ENCODE data around the gene SULT2B1. TPM values are rescaled to one million over a fixed set of nuclear protein-coding genes. Genes with fewer than 3 reads are reported as not detected.

The SULT2B1 gene
- total RNA-seq, 2 experiments from 2014 or later = not detected

DNA sequence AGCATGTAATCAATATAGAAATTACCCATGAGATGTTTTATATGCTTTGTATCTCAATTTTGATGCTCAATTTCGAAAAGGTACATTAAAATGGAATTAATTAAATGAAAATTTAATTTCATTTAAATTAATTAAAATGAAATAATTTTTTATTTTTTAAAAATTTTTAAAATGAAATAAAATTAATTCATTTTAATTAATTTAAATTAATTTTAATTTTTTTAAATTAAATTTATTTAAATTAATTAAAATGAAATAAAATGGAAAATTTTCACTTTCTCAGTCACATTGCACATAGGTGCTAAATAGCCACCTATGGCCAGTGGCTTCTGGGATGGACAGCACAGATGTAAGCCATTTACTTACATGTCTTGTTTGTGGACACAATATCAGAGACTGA lies 4.2 kb upstream of the SULT2B1 start:
- ChIA-PET POLR2A (no interaction called here), CTCF (no interaction called here)
- no peak overlapping the region for H3K4me3 Mint-ChIP-seq
- TF ChIP-seq, protein P1, sequence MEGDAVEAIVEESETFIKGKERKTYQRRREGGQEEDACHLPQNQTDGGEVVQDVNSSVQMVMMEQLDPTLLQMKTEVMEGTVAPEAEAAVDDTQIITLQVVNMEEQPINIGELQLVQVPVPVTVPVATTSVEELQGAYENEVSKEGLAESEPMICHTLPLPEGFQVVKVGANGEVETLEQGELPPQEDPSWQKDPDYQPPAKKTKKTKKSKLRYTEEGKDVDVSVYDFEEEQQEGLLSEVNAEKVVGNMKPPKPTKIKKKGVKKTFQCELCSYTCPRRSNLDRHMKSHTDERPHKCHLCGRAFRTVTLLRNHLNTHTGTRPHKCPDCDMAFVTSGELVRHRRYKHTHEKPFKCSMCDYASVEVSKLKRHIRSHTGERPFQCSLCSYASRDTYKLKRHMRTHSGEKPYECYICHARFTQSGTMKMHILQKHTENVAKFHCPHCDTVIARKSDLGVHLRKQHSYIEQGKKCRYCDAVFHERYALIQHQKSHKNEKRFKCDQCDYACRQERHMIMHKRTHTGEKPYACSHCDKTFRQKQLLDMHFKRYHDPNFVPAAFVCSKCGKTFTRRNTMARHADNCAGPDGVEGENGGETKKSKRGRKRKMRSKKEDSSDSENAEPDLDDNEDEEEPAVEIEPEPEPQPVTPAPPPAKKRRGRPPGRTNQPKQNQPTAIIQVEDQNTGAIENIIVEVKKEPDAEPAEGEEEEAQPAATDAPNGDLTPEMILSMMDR (IDR thresholded peaks at IDR 0.05) = no peak
- no peaks in the 10 kb centered on the region for H3K4me1 Mint-ChIP-seq (ENCODE audit: low read depth)
- no peaks in the 10 kb centered on the region for H3K4me1 ChIP-seq (ENCODE audit: insufficient read depth, low read length)
- peaks cover 6% of the 10 kb centered on the region for H3K27me3 Mint-ChIP-seq
- H3K27ac Mint-ChIP-seq = no peak overlapping the region
- no peaks in the 10 kb centered on the region for H3K36me3 ChIP-seq (ENCODE audit: insufficient read depth, low read length)
- H3K4me3 ChIP-seq (ENCODE audit: low read length) = no peak overlapping the region
- intact Hi-C loops (cut with DNase I, micrococcal nuclease) = no loop called here
- peaks cover 0 to 2% of the 10 kb centered on the region in 2 experiments for H3K27me3 ChIP-seq (ENCODE audit: control insufficient read depth in 1 of 2, insufficient read depth in 2 of 2, low read length in 2 of 2)
- no peaks in the 10 kb centered on the region for H3K36me3 Mint-ChIP-seq (ENCODE audit: low read depth)
- ATAC-seq (ENCODE audit: poor library complexity) = no peak
- H3K27ac ChIP-seq (ENCODE audit: low read depth in 1 of 2, low read length in 2 of 2) = no peak overlapping the region
- peaks cover 0 to 5% of the 10 kb centered on the region in 2 experiments for H3K9me3 ChIP-seq (ENCODE audit: control insufficient read depth in 1 of 2, insufficient read depth in 1 of 2, low read length in 2 of 2)
- no peak for DNase-seq
- H3K9me3 Mint-ChIP-seq = no peaks in the 10 kb centered on the region

DNA sequence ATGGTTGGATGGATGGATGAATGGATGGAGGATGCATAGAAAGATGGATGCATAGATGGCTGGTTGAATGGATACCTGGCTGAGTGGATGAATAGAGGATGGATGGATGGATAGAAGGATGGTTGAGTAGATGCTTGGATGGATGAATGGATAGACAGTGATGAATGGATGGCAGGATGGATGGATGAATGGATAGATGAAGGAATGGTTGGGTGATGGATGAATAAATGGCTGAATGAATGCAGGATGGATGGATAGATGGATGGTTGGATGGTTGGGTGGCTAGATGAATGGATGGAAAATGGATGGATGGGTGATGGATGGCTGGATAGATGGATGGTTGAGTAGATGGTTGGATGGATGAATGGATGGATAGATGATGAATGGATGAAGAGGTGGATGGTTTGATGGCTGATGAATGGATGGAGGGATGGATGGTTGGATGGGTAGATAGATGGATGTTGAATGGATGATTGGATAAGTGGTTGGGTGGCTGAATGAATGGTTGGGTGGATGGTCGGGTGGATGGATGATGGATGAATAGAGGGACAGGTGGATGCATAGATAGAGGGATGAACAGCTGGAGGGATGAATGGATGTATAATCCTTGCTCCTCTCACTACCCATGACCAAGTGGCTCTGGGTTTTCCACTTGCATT lies 3.6 kb upstream of the SULT2B1 start:
- H3K27ac Mint-ChIP-seq = no peak overlapping the region
- POLR2A ChIA-PET = no interaction called here
- CTCF ChIA-PET = no interaction called here
- Histone ChIP-seq H3K27ac (ENCODE audit: low read depth in 1 of 2, low read length in 2 of 2) (no peak overlapping the region), H3K4me3 (ENCODE audit: low read length) (no peak overlapping the region), H3K27me3 (ENCODE audit: control insufficient read depth in 1 of 2, insufficient read depth in 2 of 2, low read length in 2 of 2) (peaks cover 0 to 2% of the 10 kb centered on the region in 2 experiments), H3K36me3 (ENCODE audit: insufficient read depth, low read length) (no peaks in the 10 kb centered on the region), H3K4me1 (ENCODE audit: insufficient read depth, low read length) (no peaks in the 10 kb centered on the region), H3K9me3 (ENCODE audit: control insufficient read depth in 1 of 2, insufficient read depth in 1 of 2, low read length in 2 of 2) (peaks cover 0 to 5% of the 10 kb centered on the region in 2 experiments)
- peaks cover 6% of the 10 kb centered on the region for H3K27me3 Mint-ChIP-seq
- no peaks in the 10 kb centered on the region for H3K9me3 Mint-ChIP-seq
- ATAC-seq (ENCODE audit: poor library complexity) (no peak), DNase-seq (no peak)
- no peaks in the 10 kb centered on the region for H3K36me3 Mint-ChIP-seq (ENCODE audit: low read depth)
- TF ChIP-seq, protein P1 (IDR thresholded peaks at IDR 0.05) = no peak
- H3K4me3 Mint-ChIP-seq = no peak overlapping the region
- H3K4me1 Mint-ChIP-seq (ENCODE audit: low read depth) = no peaks in the 10 kb centered on the region
- intact Hi-C loops (cut with DNase I, micrococcal nuclease) = no loop called here

DNA sequence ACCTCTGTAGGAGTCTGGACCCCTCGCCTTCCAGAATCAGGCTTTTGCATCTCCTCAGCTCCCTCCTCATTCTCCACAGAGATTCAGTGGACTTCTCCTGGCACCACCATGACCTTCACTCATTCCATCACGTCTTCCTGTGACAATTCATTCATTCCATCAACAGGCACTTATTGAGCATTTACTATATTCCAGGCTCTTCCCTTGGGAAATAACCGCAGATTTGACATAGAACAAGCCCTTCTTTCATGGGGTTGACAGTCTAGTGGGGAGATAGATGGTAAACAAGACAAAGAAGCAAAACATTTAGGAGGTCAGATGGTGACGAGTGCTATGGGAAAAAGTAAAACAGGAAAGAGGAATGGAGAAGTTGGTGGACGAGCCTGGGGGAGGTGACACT lies 2.6 kb upstream of the SULT2B1 start:
- CTCF ChIA-PET = no interaction called here
- no peak overlapping the region for H3K4me3 ChIP-seq (ENCODE audit: low read length)
- Mint-ChIP-seq H3K4me3 (no peak overlapping the region), H3K9me3 (no peaks in the 10 kb centered on the region), H3K27me3 (peaks cover 6% of the 10 kb centered on the region), H3K27ac (no peak overlapping the region), H3K36me3 (ENCODE audit: low read depth) (no peaks in the 10 kb centered on the region), H3K4me1 (ENCODE audit: low read depth) (no peaks in the 10 kb centered on the region)
- DNase-seq = no peak
- H3K36me3 ChIP-seq (ENCODE audit: insufficient read depth, low read length) = no peaks in the 10 kb centered on the region
- intact Hi-C loops (cut with DNase I, micrococcal nuclease) = loop anchor here in 1 of 2 experiments (1.0 kb wide), 1 partner anchor 24 kb away; no protein-coding TSS in a partner anchor
- TF ChIP-seq, protein P1 (IDR thresholded peaks at IDR 0.05) = no peak
- H3K27me3 ChIP-seq (ENCODE audit: control insufficient read depth in 1 of 2, insufficient read depth in 2 of 2, low read length in 2 of 2) = peaks cover 0 to 2% of the 10 kb centered on the region in 2 experiments
- ATAC-seq (ENCODE audit: poor library complexity) = no peak
- no peak overlapping the region for H3K27ac ChIP-seq (ENCODE audit: low read depth in 1 of 2, low read length in 2 of 2)
- POLR2A ChIA-PET = no interaction called here
- peaks cover 0 to 5% of the 10 kb centered on the region in 2 experiments for H3K9me3 ChIP-seq (ENCODE audit: control insufficient read depth in 1 of 2, insufficient read depth in 1 of 2, low read length in 2 of 2)
- H3K4me1 ChIP-seq (ENCODE audit: insufficient read depth, low read length) = no peaks in the 10 kb centered on the region
